Measurements from ENCODE around the gene OLIG1. TPM values are rescaled to one million over a fixed set of nuclear protein-coding genes. Genes with fewer than 3 reads are reported as not detected.

Gene OLIG1
- total RNA-seq, 4 donors from 2014 or later: 1.4 TPM; not detected in 2

DNA sequence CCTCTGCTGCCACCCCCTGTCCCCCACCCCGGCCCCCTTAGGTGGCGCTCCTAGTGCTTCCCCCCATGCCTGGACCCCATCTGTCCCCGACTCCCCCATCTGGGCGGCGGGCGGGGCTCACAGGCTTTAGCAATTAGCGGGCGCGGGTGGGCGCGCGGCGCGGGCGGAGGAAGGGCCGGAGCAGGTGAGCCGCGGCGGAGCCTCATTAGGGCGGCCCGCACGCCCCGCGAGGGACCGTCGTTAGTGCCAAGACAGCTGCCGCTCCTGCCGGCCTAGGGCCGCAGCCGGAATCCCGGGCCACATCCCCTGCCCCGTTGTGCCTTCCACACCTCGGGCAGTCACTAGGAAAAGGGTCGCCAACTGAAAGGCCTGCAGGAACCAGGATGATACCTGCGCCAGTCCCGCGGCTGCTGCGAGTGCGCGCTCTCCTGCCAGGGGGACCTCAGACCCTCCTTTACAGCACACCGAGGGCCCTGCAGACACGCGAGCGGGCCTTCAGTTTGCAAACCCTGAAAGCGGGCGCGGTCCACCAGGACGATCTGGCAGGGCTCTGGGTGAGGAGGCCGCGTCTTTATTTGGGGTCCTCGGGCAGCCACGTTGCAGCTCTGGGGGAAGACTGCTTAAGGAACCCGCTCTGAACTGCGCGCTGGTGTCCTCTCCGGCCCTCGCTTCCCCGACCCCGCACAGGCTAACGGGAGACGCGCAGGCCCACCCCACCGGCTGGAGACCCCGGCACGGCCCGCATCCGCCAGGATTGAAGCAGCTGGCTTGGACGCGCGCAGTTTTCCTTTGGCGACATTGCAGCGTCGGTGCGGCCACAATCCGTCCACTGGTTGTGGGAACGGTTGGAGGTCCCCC, 36.6 kb upstream of the OLIG1 start:
- Histone ChIP-seq H3K4me1 (peaks cover 0 to 2% of the 10 kb centered on the region in 2 donors), H3K27ac (no peak overlapping the region), H3K27me3 (peaks cover 34 to 51% (median 42%) of the 10 kb centered on the region in 3 donors), H3K36me3 (no peaks in the 10 kb centered on the region), H3K9me3 (no peaks in the 10 kb centered on the region), H3K4me3 (no peak overlapping the region)
- DNase-seq: no peak
- no peak for ATAC-seq
- intact Hi-C loops (cut with DNase I; ENCODE audit: low total_unique reads) (no loop called here), in situ Hi-C loops (cut with MboI; ENCODE audit: low sequenced_read_pairs in 4 of 4) (no loop called here)
- no peak for TF ChIP-seq CTCF (IDR thresholded peaks at IDR 0.05 in 4 of 5, conservative IDR thresholded peaks at IDR 0.05 in 1 of 5)
- no peak for TF ChIP-seq POLR2A (IDR thresholded peaks at IDR 0.05)

- in situ Hi-C loops (cut with MboI; ENCODE audit: low sequenced_read_pairs in 4 of 4) (no loop called here), intact Hi-C loops (cut with DNase I; ENCODE audit: low total_unique reads) (no loop called here)
- Histone ChIP-seq H3K36me3 (no peaks in the 10 kb centered on the region), H3K27me3 (peaks cover 27 to 45% (median 36%) of the 10 kb centered on the region in 3 donors), H3K4me1 (no peaks in the 10 kb centered on the region), H3K9me3 (no peaks in the 10 kb centered on the region), H3K4me3 (no peak overlapping the region), H3K27ac (no peak overlapping the region)
- ATAC-seq (no peak), DNase-seq (no peak)
- TF ChIP-seq POLR2A (IDR thresholded peaks at IDR 0.05) (no peak), CTCF (IDR thresholded peaks at IDR 0.05 in 4 of 5, conservative IDR thresholded peaks at IDR 0.05 in 1 of 5) (no peak)
These were observed 36.0 kb upstream of the OLIG1 start for GRCh38 chr21:33033961-33034413.

DNA sequence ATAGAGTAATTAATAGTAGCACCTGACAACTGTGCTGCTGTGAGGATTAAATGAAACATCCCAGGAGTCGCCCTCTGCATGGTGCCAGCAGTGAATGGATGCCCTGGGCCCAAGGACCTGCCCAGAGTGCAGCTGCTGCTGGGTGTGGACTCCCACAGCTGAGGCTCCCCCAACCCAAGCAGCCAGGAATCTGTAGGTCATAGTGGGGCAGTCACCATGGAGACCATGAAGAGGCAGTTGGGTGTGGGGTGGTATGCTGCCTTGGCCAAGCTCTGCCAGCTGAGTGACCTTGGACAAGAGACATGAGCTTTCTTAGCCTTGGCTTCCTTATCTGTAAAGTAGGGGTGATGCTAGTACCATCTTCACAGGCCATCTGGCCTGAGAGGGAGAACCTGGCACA, 34.8 kb upstream of the OLIG1 start:
- DNase-seq (no peak), ATAC-seq (no peak)
- no peaks in the 10 kb centered on the region for H3K36me3 ChIP-seq
- no peak overlapping the region for H3K27ac ChIP-seq
- no peak overlapping the region for H3K4me3 ChIP-seq
- in situ Hi-C loops (cut with MboI; ENCODE audit: low sequenced_read_pairs in 4 of 4): no loop called here
- H3K9me3 ChIP-seq: no peaks in the 10 kb centered on the region
- TF ChIP-seq POLR2A (IDR thresholded peaks at IDR 0.05) (no peak), CTCF (IDR thresholded peaks at IDR 0.05 in 4 of 5, conservative IDR thresholded peaks at IDR 0.05 in 1 of 5) (no peak)
- H3K4me1 ChIP-seq: no peaks in the 10 kb centered on the region
- intact Hi-C loops (cut with DNase I; ENCODE audit: low total_unique reads): no loop called here
- H3K27me3 ChIP-seq: peaks cover 15 to 35% (median 24%) of the 10 kb centered on the region in 3 donors

DNA sequence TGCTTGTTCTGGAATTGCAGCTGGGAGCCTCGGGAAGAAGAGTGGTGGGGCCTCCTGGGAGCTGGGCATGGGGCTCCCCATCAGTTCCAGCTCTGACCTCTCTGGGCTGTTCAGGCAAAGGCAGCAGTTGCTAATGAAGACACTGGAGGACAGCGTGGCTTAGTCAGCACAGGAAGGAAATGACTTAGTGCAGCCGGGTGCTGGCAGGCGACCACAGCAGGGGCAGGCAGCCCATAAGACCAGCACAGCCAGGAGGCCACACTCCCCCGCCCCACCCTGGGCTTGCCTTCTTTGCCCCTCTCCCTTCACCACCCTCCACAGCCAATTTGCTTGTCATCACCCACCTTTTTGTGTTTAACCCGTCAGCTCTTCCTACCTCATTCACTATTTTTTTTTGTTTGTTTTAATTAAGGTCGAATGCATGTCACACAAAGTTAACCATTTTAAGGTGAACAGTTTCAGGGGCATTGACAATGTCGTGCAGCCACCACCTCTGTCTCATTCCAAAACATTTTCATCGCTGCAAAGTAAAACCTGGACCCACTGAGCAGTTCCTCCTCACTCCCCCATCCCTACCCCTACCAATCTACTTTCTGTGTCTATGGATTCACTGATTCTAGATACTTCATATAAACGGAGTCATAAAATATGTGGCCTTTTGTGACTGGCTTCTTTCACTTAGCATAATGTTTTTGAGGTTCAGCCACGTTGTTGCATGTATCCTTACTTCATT, 33.3 kb upstream of the OLIG1 start:
- no peak overlapping the region for H3K4me3 ChIP-seq
- H3K9me3 ChIP-seq: no peaks in the 10 kb centered on the region
- DNase-seq (no peak), ATAC-seq (no peak)
- no peaks in the 10 kb centered on the region for H3K4me1 ChIP-seq
- no peak for TF ChIP-seq CTCF (IDR thresholded peaks at IDR 0.05 in 4 of 5, conservative IDR thresholded peaks at IDR 0.05 in 1 of 5)
- TF ChIP-seq POLR2A (IDR thresholded peaks at IDR 0.05): no peak
- peaks cover 8 to 26% (median 20%) of the 10 kb centered on the region in 3 donors for H3K27me3 ChIP-seq
- no peaks in the 10 kb centered on the region for H3K36me3 ChIP-seq
- H3K27ac ChIP-seq: no peak overlapping the region
- intact Hi-C loops (cut with DNase I; ENCODE audit: low total_unique reads) (no loop called here), in situ Hi-C loops (cut with MboI; ENCODE audit: low sequenced_read_pairs in 4 of 4) (no loop called here)

Data from gastrocnemius medialis (tissue), 4 donors.